ENCODE measurements around the gene CYRIA.

The CYRIA gene

DNA sequence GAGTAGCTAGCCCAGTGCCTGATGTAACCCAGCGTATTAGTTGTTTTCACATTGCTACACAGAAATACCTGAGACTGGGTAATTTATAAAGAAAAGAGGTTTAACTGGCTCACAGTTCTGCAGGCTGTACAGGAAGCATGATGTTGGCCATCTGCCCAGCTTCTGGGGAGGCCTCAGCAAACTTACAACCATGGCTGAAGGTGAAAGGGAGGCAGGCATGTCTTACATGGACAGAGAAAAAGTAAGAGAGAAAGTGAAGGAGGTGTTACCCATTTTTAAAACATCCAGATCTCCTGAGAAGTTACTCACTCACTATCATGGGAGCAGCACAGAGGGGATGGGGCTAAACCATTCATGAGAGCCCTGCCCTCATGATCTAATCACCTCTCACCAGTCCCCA, 6.1 kb upstream of the CYRIA start:
- H3K27ac ChIP-seq = peak overlapping the region; percentile 20; the same call in 1 of the 2 replicates
- TF ChIP-seq, protein P1, sequence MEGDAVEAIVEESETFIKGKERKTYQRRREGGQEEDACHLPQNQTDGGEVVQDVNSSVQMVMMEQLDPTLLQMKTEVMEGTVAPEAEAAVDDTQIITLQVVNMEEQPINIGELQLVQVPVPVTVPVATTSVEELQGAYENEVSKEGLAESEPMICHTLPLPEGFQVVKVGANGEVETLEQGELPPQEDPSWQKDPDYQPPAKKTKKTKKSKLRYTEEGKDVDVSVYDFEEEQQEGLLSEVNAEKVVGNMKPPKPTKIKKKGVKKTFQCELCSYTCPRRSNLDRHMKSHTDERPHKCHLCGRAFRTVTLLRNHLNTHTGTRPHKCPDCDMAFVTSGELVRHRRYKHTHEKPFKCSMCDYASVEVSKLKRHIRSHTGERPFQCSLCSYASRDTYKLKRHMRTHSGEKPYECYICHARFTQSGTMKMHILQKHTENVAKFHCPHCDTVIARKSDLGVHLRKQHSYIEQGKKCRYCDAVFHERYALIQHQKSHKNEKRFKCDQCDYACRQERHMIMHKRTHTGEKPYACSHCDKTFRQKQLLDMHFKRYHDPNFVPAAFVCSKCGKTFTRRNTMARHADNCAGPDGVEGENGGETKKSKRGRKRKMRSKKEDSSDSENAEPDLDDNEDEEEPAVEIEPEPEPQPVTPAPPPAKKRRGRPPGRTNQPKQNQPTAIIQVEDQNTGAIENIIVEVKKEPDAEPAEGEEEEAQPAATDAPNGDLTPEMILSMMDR (conservative IDR thresholded peaks at IDR 0.05) = no peak

GRCh38 chr2:16669388-16669787, 3.8 kb upstream of the CYRIA start:
- TF ChIP-seq, protein P1 (conservative IDR thresholded peaks at IDR 0.05) = no peak
- no peak overlapping the region for H3K27ac ChIP-seq

DNA sequence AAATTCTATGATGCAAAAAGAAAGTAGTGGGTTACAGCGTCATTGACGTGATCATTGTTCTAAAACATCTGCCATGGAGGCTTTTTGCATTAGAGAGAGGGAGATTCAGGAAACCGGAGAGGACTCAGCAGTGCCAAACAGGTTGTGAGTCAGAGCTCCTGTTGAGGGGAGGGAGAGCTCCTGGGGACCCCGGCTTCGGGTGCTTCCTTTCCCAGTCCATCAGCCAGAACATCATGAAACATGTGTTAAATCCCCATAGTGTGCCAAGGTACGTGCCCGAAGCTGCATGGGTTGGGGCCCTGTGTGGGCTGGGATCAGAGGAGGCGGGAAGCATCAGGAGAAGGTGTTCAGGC, 791 bp upstream of the CYRIA start:
- H3K27ac ChIP-seq = peak overlapping the region; percentile 51; the same call in 1 of the 2 replicates
- TF ChIP-seq, protein P1 (conservative IDR thresholded peaks at IDR 0.05) = no peak

- peak overlapping the region; percentile 51; the same call in 1 of the 2 replicates for H3K27ac ChIP-seq
- TF ChIP-seq, protein P1 (conservative IDR thresholded peaks at IDR 0.05) = no peak
These were observed 556 bp downstream of the CYRIA start for GRCh38 chr2:16664809-16665747.

GRCh38 chr2:16664052-16664731, 1.4 kb downstream of the CYRIA start:
- TF ChIP-seq, protein P1 (conservative IDR thresholded peaks at IDR 0.05) = no peak

GRCh38 chr2:16663121-16663905, 2.3 kb downstream of the CYRIA start:
- peak overlapping the region; percentile 74 for H3K27ac ChIP-seq
- TF ChIP-seq, protein P1 (conservative IDR thresholded peaks at IDR 0.05) = no peak

More at GRCh38 chr2:16664052-16664731, 1.4 kb downstream of the CYRIA start:
- peak overlapping the region; percentile 51; the same call in 1 of the 2 replicates for H3K27ac ChIP-seq
